Gastrocnemius medialis (tissue), 4 donors: Measurements from ENCODE around the gene HSD3B7. TPM values are rescaled to one million over a fixed set of nuclear protein-coding genes. Genes with fewer than 3 reads are reported as not detected.

Experiments used
- ATAC-seq, 2 donors: fragments of 150-250 bp; one replicate each; pipeline ENCODE4 v1.9.1; 2016
- DNase-seq, 2 donors: peaks; one replicate each; pipeline ENCODE4 v3.0.0-alpha.2; 2019
- H3K27ac ChIP-seq, 4 donors: fragments of 200-600 bp; sonication (generic); 1 replicate in 1 of 4; 2 replicates in 3 of 4; pipeline ENCODE4 v1.5.1; 2016 to 2018; ENCODE audit warnings: mild to moderate bottlenecking in 2 of 4, moderate library complexity in 1 of 4
- H3K27me3 ChIP-seq, 3 donors: fragments of 200-600 bp; sonication (generic) in 2 of 3; 1 replicate in 1 of 3; 2 replicates in 2 of 3; pipeline versions ENCODE4 v1.5.1 to v1.6.0; 2016 to 2019; ENCODE audit warnings: mild to moderate bottlenecking in 1 of 3, moderate library complexity in 1 of 3
- H3K36me3 ChIP-seq, 2 donors: fragments of 200-600 bp; sonication (generic) in 1 of 2; one replicate each; pipeline ENCODE4 v1.5.1; 2017 to 2018
- H3K4me1 ChIP-seq, 2 donors: fragments of 200-600 bp; sonication (generic) in 1 of 2; one replicate each; pipeline ENCODE4 v1.5.1; 2016 to 2017; ENCODE audit warnings: mild to moderate bottlenecking in 2 of 2
- H3K4me3 ChIP-seq, 4 donors: fragments of 200-600 bp; sonication (generic) in 3 of 4; 1 replicate in 1 of 4; 2 replicates in 3 of 4; pipeline ENCODE4 v1.5.1; 2016 to 2019; ENCODE audit warnings: mild to moderate bottlenecking in 2 of 4
- H3K9me3 ChIP-seq, 3 donors: fragments of 200-600 bp; sonication (generic) in 2 of 3; 1 replicate in 1 of 3; 2 replicates in 2 of 3; pipeline ENCODE4 v1.5.1; 2016 to 2019
- CTCF ChIP-seq, 5 experiments: fragments of 450-650 bp in 3 of 5; fragments of 200-600 bp in 2 of 5; sonication (generic) in 2 of 5; IDR thresholded peaks in 4 of 5; conservative IDR thresholded peaks in 1 of 5; 1 replicate in 4 of 5; 2 replicates in 1 of 5; pipeline ENCODE4 v1.5.1; 2016 to 2019; ENCODE audit warnings: antibody characterized with exemption in 5 of 5, mild to moderate bottlenecking in 3 of 5, moderate library complexity in 3 of 5
- POLR2A ChIP-seq, 2 donors: fragments of 450-650 bp; IDR thresholded peaks; one replicate each; pipeline ENCODE4 v1.6.1; 2017; ENCODE audit warnings: antibody characterized with exemption in 2 of 2, mild to moderate bottlenecking in 2 of 2, moderate library complexity in 2 of 2
- in situ Hi-C, 4 donors: fragments of 200-750 bp; cut with MboI; loops; one replicate each; pipeline versions ENCODE4 v1.15.0 to v1.8.0; 2017; ENCODE audit warnings: low sequenced_read_pairs in 4 of 4
- intact Hi-C: fragments of 100-400 bp; cut with DNase I; formaldehyde crosslinking; loops from one replicate; pipeline ENCODE4 v1.15.1; 2023; ENCODE audit warnings: low total_unique reads
- total RNA-seq, 4 donors: library from RNA; depleted of rRNA; stranded (reverse); fragments of >200 nt; gene quantifications; one replicate each; pipeline versions ENCODE4 v1.1.0 to v1.2.3, GENCODE V29; 2016

The HSD3B7 gene
- total RNA-seq, 4 donors from 2014 or later: 1.5 to 6.8 (median 5.4) TPM

GRCh38 chr16:30989469-30990047 lies 4.6 kb downstream of the HSD3B7 start:
- TF ChIP-seq POLR2A (IDR thresholded peaks at IDR 0.05): no peak
- TF ChIP-seq CTCF (IDR thresholded peaks at IDR 0.05 in 4 of 5, conservative IDR thresholded peaks at IDR 0.05 in 1 of 5): no peak
- DNase-seq (no peak), ATAC-seq (no peak)
- Histone ChIP-seq H3K4me1 (peaks cover 9 to 15% of the 10 kb centered on the region in 2 donors), H3K9me3 (no peaks in the 10 kb centered on the region), H3K27me3 (no peaks in the 10 kb centered on the region), H3K27ac (no peak overlapping the region), H3K4me3 (no peak overlapping the region), H3K36me3 (peaks cover 0 to under 1% of the 10 kb centered on the region in 2 donors)
- in situ Hi-C loops (loop anchor here in 3 of 4 donors (10.0 to 25.0 kb wide), 5 partner anchors 98 to 873 kb away; partner anchors contain the start of genes ZNF267 (in 3 of the 3), ZNF843 (in 2 of the 3), COX6A2 (in 1 of the 3) and PRSS36 (in 1 of the 3)), intact Hi-C loops (loop anchor here (5.0 to 10.0 kb wide), 2 partner anchors 83 to 725 kb away; partner anchors contain the start of genes ZNF646 and ZNF668)

GRCh38 chr16:30990105-30990504 lies 5.1 kb downstream of the HSD3B7 start:
- in situ Hi-C loops (loop anchor here in 3 of 4 donors (25.0 kb wide), 4 partner anchors 97 to 872 kb away; partner anchors contain the start of genes ZNF267 (in 3 of the 3), COX6A2 (in 1 of the 3), PRSS36 (in 1 of the 3) and PRSS53 (in 1 of the 3)), intact Hi-C loops (no loop called here)
- no peak for TF ChIP-seq POLR2A (IDR thresholded peaks at IDR 0.05)
- no peak for TF ChIP-seq CTCF (IDR thresholded peaks at IDR 0.05 in 4 of 5, conservative IDR thresholded peaks at IDR 0.05 in 1 of 5)
- Histone ChIP-seq H3K4me3 (no peak overlapping the region), H3K4me1 (peaks cover 9 to 14% of the 10 kb centered on the region in 2 donors), H3K27ac (no peak overlapping the region), H3K9me3 (no peaks in the 10 kb centered on the region), H3K36me3 (no peaks in the 10 kb centered on the region), H3K27me3 (no peaks in the 10 kb centered on the region)
- ATAC-seq: no peak
- DNase-seq: no peak

GRCh38 chr16:30991052-30991451 lies 6.0 kb downstream of the HSD3B7 start:
- intact Hi-C loops (no loop called here), in situ Hi-C loops (loop anchor here in 3 of 4 donors (25.0 kb wide), 4 partner anchors 96 to 871 kb away; partner anchors contain the start of genes ZNF267 (in 3 of the 3), COX6A2 (in 1 of the 3), PRSS36 (in 1 of the 3) and PRSS53 (in 1 of the 3))
- no peak for ATAC-seq
- no peak overlapping the region for H3K4me3 ChIP-seq
- DNase-seq: no peak
- no peak overlapping the region for H3K27ac ChIP-seq
- H3K36me3 ChIP-seq: no peaks in the 10 kb centered on the region
- no peak for TF ChIP-seq POLR2A (IDR thresholded peaks at IDR 0.05)
- TF ChIP-seq CTCF (IDR thresholded peaks at IDR 0.05 in 4 of 5, conservative IDR thresholded peaks at IDR 0.05 in 1 of 5): no peak
- H3K4me1 ChIP-seq: peaks cover 0 to 4% of the 10 kb centered on the region in 2 donors
- no peaks in the 10 kb centered on the region for H3K27me3 ChIP-seq
- no peaks in the 10 kb centered on the region for H3K9me3 ChIP-seq

- H3K4me3 ChIP-seq: no peak overlapping the region
- H3K9me3 ChIP-seq: no peaks in the 10 kb centered on the region
- H3K27me3 ChIP-seq: peaks cover 0 to 8% (median 3%) of the 10 kb centered on the region in 3 donors
- TF ChIP-seq CTCF (IDR thresholded peaks at IDR 0.05 in 4 of 5, conservative IDR thresholded peaks at IDR 0.05 in 1 of 5) (no peak), POLR2A (IDR thresholded peaks at IDR 0.05) (no peak)
- H3K27ac ChIP-seq: no peak overlapping the region
- peaks cover 0 to 9% of the 10 kb centered on the region in 2 donors for H3K4me1 ChIP-seq
- DNase-seq (no peak), ATAC-seq (no peak)
- H3K36me3 ChIP-seq: no peaks in the 10 kb centered on the region
- in situ Hi-C loops (loop anchor here in 3 of 4 donors (25.0 kb wide), 4 partner anchors 95 to 870 kb away; partner anchors contain the start of genes ZNF267 (in 3 of the 3), COX6A2 (in 1 of the 3), PRSS36 (in 1 of the 3) and PRSS53 (in 1 of the 3)), intact Hi-C loops (no loop called here)
These were observed 7.3 kb downstream of the HSD3B7 start for GRCh38 chr16:30992276-30992780.
